Activated gamma-delta T cell treated with anti-CD3 and anti-CD28 coated beads, Interleukin-2, amount 50 U/mL, for 16 hours (primary cell): ENCODE results near the gene HPN.
"Not testable (repeated sequence)": the region's sequence is repeated elsewhere in the genome, so short reads cannot be mapped to it uniquely, and the experiment has no call there.

ENCODE experiments used
- DNase-seq: peaks from one replicate; pipeline ENCODE4 v3.0.0-alpha.2; 2020; ENCODE audit warnings: low read depth

Gene HPN

DNA sequence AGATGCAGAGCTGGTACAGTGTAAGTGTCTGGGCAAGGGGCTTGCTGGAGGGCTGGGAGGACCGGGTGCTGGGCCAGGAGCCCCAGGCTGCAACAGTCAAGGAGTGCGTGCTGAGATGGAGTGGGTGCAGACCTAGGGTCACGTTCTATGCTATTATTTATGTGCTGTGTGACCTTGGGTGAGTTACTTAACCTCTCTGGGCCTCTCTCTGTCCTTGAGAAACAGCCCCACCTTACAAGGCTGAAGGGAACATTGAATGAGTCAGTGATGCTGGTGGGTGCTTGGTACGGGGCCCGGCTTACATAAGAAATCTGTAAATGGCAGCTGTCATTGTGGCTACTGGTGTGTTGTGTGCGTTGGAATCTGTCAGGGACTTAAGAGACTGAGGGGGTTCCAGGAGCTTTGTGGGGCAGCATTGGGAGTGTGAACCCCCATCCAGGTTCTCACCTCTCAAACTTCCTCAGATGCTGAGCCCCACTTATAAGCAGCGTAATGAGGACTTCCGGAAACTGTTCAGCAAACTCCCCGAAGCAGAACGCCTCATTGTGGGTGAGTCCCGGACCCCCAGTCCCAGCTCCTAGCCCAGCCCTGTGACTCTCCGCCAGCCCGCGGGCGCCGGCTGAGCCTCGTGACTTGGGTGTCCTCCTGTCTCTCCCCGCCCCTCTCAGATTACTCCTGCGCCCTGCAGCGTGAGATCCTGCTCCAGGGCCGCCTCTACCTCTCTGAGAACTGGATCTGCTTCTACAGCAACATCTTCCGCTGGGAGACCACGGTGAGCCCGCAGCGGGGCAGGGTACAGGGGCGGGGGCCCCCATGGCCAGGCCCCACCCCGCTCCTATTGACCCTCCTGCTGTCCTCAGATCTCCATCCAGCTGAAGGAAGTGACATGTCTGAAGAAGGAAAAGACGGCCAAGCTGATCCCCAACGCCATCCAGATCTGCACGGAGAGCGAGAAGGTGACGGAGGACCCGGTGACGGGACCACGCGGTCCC lies 31.8 kb upstream of the HPN start:
- no peak for DNase-seq

DNA sequence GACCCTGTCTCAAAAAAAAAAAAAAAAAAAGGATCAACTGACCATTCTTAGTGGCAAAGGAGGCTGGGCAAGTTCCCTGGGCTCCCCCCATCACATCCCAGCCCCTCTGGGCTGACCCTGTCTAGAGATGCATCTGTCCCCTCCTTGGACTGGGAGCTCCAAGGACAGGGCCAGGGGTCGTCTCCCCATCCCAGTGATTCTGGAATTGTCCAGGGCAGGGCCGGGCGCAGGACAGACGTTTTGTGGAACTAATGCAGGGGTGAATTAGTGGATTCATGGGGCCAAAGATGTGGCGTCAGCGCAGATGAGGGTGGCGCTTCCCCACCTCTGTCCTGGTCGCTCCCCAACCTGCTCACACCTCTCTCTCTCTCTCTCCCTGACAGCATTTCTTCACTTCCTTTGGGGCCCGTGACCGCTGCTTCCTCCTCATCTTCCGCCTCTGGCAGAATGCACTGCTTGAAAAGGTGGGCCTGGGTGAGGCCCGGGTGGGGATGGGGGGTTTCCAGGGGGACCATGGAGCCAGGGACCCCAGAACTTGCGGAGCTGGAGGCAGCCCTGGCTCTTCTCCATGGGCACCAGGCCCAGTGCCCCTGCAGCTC lies 30.3 kb upstream of the HPN start:
- DNase-seq, result peak; percentile 43

DNA sequence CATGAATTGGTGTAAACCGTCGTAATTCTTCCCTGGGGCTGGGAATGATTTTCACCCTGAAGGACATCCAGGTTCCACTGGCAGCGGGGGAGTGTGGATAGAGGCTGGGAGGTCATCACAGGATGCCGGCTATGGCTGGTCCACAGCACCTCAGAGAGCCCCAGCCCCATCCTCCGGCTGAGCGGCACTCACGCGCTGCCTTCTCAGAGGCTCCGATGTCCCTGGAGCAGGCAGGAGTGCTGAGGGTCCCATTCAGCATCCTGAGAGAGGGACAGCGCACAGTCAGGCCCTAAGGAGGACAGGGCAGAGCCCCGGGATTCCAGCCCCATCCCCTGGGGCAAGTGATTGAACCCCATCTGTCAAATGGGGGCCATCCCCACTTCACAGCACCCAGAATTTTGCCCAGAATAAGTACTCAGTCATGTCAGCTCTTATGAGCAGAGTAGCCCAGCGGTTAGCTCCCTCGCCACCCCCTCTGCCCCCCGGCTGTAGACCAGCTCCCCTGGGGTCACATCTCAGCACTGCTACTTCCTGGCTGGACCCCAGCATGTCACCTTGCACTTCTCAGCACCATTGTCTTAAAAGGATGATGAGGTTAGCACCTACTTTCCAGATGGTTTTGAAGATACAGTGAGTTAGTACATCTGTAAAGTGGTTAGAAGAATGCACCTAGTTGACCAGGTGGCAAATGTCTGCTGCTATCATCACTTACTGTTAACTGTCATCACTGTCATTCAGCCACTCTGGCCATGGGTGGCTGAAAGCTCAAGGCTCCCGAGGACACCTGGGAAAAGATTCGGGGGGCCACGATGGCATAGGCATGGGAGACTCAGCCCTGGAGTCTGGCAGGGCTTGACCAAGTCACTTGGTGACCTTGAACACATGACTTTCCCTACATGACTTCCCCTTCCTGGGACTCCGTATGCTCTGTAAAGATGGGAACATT lies 29.5 kb upstream of the HPN start:
- peak; percentile 23 for DNase-seq

DNA sequence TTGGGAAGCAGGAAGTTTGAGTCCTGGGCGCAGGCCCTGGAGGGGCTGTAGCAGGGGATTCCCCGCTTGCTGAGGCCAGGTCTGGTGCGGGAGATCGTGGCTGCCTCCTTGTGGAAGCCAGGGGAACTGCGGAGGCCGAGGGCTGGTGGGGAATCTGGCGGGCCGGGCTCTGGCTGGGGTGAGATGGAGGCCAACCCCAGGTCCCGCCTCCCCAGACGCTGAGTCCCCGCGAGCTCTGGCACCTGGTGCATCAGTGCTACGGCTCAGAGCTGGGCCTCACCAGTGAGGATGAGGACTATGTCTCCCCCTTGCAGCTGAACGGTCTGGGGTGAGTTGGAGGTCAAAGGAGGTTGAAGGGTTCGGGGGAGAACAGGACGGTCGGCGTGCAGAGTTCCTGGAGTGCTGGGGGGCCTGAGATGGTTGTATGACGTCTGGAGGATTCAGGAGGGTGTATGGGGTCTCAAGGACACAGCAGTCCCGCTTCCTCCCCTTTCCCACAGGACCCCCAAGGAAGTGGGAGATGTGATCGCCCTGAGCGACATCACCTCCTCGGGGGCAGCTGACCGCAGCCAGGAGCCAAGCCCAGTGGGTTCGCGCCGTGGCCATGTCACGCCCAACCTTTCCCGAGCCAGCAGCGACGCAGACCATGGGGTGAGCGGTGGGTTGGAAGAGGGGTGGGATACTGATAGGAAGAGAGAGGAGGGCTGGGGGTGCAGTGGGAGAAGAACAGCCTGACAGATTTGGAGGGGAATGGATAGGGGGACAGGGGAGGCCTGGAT lies 28.3 kb upstream of the HPN start:
- DNase-seq, result peak; percentile 72

DNA sequence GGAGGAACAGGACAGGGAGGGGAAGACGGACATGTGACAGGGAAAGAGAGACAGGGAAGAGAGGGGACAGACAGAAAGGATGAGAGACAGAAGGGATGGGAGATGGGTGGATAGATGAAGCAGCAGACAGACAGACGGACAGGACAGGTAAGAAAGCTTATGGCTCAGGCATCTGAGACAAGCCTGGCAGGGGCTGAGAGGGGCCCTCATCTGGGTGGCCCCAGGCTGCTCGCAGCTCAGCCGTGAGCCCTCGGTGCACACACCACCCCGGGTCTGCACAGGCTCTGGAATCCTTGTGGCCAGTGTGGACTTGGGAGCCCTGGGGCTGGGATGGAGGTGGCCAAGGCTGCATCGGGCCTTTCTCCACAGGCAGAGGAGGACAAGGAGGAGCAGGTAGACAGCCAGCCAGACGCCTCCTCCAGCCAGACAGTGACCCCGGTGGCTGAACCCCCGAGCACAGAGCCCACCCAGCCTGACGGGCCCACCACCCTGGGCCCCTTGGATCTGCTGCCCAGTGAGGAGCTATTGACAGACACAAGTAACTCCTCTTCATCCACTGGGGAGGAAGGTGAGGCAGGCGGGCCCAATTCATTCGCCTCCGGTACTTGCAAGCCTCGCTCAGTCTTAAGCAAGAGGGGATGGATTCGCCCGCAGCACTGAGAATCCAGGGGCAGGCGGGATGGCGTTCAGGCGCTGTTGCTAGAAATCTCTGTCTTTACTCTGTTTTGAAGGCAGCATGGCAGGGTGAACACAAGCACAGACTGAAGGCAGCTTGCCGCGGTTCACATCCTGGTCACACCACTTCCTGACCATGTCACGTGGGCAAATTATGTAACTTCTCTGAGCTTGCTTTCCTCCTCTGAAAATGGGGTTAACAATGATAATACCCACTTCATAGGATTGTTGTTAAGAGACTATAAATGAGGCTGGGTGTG lies 27.4 kb upstream of the HPN start:
- peak; percentile 42 for DNase-seq

DNA sequence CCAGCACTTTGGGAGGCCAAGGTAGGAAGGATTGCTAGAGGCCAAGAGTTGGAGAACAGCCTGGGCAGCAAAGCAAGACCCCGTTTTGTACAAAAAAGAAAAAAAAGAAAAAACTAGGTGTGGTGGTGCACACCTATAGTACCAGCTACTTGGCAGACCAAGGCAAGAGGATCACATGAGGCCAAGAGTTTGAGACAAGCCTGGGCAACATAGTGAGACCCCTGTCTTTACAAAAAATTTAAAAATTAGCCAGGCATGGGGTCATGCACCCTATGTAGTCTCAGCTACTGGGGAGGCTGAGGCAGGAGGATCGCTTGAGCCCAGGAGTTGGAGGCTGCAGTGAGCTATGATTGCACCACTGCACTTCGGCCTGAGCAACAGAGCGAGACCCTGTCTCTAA lies 26.7 kb upstream of the HPN start:
- not testable (repeated sequence) for DNase-seq

DNA sequence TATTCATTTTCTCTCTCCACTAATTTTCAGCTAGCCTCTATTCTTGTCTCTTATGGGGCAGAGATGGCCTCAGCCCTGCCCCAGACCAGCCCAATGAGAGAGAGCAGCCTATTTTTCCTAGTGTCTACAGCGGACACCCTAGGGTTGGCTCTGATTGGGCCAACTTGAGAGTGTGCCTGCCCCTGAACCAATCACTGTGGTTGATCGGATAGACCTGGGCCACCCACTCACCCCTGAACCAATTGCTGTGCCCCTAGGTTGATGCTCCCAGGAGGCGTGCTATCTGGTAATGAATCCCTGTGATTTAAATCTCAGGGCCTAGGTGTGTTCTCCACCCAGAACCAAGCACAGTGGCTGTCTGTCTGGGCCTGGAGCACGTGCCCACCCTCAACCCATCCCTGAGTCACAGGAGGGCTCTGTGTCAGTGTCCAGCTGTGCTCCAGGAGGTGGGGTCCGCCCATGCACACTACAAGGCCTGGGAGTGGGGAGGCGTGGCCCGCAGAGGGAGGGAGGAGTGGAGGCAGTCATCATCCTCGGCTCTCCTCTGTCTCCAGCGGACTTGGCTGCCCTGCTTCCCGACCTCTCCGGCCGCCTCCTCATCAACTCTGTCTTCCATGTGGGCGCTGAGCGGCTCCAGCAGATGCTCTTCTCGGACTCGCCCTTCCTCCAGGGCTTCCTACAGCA lies 26.1 kb upstream of the HPN start:
- no peak for DNase-seq

DNA sequence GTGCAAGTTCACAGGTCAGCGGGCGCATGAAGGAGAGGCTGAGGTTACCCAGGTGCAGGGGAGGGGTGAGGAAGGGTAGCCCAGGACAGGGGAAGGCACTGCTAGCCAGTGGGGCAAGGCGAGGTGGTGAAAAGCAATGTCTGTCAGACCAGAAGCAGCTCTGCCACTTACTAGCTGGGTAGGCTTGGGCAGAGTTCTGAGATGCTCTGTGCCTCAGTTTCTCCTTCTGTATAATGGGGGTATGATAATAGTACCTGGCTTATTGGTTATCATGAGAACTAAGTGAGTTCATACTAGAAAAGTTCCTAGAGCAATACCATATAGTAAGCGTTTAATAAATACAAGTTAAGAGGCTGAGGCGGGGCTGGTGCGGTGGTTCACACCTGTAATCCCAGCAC lies 25.6 kb upstream of the HPN start:
- DNase-seq, result no peak

DNA sequence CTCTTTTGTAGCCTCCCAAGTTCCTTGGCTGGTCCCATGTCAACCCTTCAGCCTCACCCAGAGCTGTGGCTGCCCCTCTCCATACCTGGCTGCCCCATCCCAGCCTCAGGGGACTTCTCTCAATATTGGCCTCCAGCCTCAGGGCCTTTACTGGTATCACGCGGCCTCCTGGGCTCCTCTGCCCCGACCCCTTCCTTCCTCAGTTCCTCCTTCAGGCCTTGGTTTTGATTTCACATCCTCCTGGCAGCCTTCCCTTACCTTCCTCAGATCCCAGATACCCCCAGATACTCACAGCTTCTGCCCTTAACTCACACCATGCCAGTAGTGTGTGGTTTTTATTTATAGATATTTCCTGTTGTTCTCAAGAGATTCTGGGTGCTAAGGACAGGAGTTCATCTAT lies 24.0 kb upstream of the HPN start:
- no peak for DNase-seq

DNA sequence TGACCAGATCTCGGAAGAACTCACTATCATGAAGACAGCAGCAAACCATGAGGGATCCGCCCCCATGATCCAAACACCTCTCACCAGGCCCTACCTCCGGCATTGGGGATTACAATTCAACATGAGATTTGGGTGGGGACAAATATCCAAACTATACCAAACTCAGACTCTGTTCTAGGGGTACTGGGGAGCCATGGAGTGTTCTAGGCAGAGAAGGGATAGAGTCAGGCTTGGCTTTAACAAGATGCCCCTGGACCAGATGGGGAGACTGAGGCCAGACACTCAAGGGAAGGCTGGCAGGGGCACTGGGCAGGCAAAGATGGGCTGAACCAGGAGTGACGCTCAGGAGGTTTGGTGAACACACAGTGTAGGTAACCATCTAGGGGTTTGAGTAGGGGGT lies 23.1 kb upstream of the HPN start:
- no peak for DNase-seq

DNA sequence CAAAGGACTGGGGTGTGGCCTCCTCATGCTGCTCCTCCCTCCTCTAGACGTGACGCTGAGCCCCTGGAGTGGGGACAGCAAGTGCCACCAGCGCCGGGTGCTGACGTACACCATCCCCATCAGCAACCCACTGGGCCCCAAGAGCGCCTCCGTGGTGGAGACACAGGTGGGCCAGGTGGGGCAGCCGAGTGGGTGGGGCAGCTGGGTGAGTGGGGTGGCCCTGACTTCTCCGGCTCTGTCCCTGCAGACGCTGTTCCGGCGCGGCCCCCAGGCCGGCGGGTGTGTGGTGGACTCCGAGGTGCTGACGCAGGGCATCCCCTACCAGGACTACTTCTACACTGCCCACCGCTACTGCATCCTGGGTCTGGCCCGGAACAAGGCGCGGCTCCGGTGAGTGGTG lies 22.4 kb upstream of the HPN start:
- no peak for DNase-seq

DNA sequence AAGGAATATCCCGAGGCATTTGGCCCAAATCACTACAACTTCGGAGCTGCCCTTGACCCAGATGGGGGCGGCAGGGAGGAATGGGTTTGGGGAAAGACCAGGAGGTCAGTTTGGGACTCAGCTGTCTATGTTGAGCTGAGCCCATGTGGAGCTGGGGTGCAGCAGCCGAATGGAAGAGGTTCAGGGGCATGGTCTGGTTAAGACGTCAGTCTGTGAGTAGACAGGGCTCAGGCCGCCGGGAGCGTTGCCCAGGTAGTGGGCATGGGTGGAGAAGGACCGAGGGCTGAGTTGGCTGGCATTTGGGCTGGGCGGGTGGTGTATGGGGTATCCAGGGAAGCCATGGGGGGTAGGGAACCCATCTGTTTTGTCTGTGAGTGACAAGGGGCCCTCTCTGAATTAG lies 20.5 kb upstream of the HPN start:
- DNase-seq, result no peak

DNA sequence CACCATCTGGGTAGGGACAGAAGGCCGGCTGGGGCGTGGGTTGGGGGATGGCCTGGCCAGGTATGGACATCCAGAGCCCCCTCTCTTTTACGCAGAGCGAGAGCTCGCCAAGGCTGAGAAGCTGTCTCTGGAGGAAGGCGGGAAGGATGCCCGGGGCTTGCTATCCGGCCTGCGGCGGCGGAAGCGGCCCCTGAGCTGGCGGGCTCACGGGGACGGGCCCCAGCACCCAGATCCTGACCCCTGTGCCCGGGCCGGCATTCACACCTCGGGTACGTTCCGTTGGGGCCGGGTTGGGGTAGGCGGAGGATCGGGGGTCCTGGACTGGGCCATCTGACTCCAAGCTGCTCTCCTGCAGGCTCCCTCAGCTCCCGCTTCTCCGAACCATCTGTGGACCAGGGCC lies 19.9 kb upstream of the HPN start:
- no peak for DNase-seq

DNA sequence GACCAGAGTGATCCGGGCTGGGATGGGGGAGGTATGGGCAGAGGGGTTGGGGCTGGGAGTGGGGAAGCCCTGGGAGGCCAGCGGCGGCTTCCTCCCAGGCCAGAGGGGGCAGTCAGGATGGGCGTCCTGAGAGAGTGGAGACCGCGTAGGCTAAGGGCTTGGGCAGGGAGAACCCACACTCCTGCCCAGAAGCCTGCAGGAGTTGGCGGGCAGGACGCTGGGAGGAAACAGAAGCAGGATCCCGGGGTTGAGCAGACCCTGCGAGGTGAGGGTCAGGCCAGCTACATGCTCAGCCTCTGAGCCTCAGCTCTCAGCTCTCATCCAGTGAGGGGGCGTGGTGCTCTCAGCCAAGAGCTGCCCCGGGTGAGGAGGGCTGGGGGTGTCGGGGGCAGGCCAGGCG lies 19.1 kb upstream of the HPN start:
- no peak for DNase-seq

DNA sequence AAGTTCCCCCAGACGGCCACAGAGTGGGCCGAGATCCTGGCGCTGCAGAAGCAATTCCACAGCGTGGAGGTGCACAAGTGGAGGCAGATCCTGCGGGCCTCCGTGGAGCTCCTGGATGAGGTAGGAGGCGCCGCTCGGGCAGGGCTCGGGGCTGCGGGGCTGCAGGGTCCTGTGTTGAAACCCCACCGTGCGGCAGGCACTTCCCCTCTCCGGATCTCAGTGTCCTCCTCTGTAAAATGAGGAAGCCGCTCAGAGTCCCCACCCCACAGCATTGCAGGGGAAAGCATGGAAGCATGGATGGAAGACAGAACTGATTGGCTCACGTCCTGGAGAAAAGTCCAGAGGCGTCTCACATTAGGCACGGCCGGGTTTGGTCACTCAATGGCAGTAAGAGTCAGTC lies 18.1 kb upstream of the HPN start:
- DNase-seq, result no peak

DNA sequence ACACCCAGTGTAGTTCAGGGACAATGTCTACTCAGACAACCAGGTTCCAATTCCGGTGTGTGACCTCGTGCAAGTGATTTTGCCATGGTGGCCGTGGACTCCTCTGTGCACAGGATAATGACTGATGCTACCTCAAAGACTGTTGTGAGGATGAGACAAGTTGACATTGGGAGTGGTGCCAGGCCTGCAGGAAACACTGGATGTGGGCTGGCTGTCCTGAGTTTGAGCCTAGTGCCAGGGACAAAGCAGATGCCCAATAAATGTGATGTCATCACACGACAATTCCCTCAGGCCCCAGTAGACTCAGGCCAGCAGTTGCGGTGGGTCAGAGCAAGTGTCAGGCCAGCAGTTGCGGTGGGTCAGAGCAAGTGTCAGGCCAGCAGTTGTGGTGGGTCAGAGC lies 17.4 kb upstream of the HPN start:
- no peak for DNase-seq

DNA sequence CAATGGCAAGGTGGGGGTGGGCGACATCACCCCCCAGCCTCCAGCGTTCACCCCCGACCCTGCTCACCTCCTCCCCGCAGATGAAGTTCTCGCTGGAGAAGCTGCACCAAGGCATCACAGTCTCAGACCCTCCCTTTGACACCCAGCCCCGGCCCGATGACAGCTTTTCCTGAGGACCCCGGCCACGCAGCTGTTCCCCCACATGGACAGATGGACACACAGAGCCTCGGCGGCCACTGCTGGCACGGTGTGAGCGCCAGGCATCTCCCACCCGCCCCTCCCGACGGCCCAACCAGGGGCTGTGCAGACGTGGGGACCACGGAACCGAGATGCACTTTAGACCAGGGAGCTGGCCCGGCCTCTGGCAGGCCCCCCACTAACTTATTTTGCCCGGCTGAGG lies 15.6 kb upstream of the HPN start:
- no peak for DNase-seq

DNA sequence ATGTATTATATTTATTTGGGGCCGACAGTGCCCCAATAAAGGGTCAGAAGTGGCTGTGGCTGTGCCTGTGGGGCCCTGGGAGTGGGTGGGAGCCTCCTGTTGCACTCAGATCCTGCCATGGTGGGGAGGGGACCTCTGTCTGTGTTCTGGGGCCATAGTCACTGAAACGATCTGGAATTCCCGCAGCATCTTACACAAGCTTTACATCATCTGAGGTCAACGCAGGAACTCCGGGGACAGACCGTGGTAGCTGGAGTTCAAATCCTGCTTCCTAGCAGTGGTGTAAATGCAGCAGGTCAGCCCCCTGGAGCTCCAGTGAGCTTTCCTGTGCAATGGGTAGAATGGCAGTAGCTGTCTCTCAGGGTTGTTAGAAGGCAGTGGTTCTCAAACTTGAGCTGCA lies 15.1 kb upstream of the HPN start:
- no peak for DNase-seq

DNA sequence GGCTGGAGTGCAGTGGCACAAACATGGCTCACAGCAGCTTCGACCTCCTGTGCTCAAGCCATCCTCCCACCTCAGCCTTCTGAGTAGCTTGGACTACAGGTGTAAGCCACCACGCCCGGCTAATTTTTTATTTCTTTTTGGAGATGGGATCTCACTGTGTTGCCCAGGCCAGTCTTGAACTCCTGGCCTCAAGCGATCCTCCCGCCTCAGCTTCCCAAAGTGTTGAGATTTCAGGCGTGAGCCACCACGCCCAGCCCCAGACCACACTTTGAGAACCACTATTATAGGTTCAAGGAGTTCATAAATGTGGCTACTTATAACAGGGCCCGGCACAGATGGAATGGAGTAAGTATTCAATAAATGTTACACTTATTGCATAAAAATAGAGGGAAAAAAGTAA lies 14.5 kb upstream of the HPN start:
- DNase-seq, result no peak
